Colonic mucosa (tissue), 4 donors: ENCODE results near the gene PSMD13. TPM values are rescaled to one million over a fixed set of nuclear protein-coding genes. Genes with fewer than 3 reads are reported as not detected.
"Not testable (repeated sequence)": the region's sequence is repeated elsewhere in the genome, so short reads cannot be mapped to it uniquely, and the experiment has no call there.

Experiments used
- DNase-seq: peaks from one replicate; pipeline ENCODE4 v3.0.0-alpha.2; 2020
- H3K27ac ChIP-seq: fragments of 200-600 bp; one replicate; pipeline ENCODE4 v1.8.0; 2021
- H3K27me3 ChIP-seq: fragments of 200-600 bp; one replicate; pipeline ENCODE4 v1.8.0; 2021
- H3K36me3 ChIP-seq: fragments of 200-600 bp; one replicate; pipeline ENCODE4 v1.8.0; 2021
- H3K4me1 ChIP-seq: fragments of 200-600 bp; one replicate; pipeline ENCODE4 v1.8.0; 2021; ENCODE audit warnings: mild to moderate bottlenecking
- H3K4me3 ChIP-seq: fragments of 200-600 bp; one replicate; pipeline ENCODE4 v1.8.0; 2021
- H3K9ac ChIP-seq, 2 donors: one replicate each; pipeline ENCODE4 v1.7.0; 2013; ENCODE audit warnings: control low read depth in 2 of 2, low read depth in 2 of 2, low read length in 2 of 2
- H3K9me3 ChIP-seq: fragments of 200-600 bp; one replicate; pipeline ENCODE4 v1.8.0; 2021
- intact Hi-C: fragments of 100-400 bp; cut with DNase I; formaldehyde crosslinking; loops from one replicate; pipeline ENCODE4 v1.14.1; 2022
- total RNA-seq, 2 donors: library from RNA; stranded (reverse); fragmentation: NEBNext Ultra II Directional in 1 of 2; extraction: Animal tissue kit (Norgen Biotek cat#: 25700) in 1 of 2; gene quantifications; one replicate each; pipeline ENCODE4 v1.2.1, GENCODE V29; 2021
- TF ChIP-seq, protein P1 (sequence below): fragments of 200-600 bp; IDR thresholded peaks from one replicate; pipeline ENCODE4 v1.8.0; 2022; ENCODE audit warnings: antibody characterized with exemption, mild to moderate bottlenecking
- donor health status: healthy.
- donor health status: DM: no; HTN: no; CAD: no.
- donor health status: DM: no; HTN: no; CAD: no.

Gene PSMD13
- total RNA-seq, 2 donors from 2014 or later, result 99.0 to 145 TPM

DNA sequence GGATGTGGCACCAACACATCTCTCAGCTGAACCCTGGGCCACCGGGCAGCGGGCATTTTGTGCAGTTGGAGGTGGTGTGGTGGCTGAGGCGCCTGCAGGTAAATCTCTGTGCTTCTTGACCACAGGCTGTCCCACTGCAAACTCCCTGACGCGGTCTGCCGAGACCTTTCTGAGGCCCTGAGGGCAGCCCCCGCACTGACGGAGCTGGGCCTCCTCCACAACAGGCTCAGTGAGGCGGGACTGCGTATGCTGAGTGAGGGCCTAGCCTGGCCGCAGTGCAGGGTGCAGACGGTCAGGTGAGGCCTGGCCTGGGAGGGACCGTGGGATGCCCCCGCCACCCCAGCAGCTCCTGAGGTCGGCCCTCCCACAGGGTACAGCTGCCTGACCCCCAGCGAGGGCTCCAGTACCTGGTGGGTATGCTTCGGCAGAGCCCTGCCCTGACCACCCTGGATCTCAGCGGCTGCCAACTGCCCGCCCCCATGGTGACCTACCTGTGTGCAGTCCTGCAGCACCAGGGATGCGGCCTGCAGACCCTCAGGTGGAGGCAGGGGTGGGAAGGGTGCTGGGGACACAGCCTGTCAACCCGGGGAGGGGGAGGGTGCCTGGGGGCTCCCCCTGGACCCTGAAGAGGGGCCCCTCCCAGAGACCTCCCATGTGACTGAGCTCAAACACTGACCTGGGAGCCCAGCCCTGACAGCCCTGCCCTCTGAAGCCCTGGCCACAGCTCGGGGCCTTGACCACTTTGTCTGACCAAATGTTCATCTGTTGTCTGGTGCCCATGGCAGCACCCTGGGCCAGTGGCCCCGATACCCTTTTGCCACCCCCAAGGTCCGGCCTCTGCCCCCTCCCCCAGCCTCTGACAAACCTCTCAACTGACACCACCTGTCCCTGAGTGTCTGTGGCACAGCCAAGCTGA lies 47.6 kb downstream of the PSMD13 start:
- Histone ChIP-seq H3K36me3 (no peaks in the 10 kb centered on the region), H3K9ac (no peak overlapping the region), H3K27ac (no peak overlapping the region), H3K9me3 (no peaks in the 10 kb centered on the region), H3K27me3 (peaks cover 45% of the 10 kb centered on the region), H3K4me3 (no peak overlapping the region), H3K4me1 (peaks cover 16% of the 10 kb centered on the region)
- no peak for DNase-seq
- intact Hi-C loops, result no loop called here
- TF ChIP-seq, protein P1, sequence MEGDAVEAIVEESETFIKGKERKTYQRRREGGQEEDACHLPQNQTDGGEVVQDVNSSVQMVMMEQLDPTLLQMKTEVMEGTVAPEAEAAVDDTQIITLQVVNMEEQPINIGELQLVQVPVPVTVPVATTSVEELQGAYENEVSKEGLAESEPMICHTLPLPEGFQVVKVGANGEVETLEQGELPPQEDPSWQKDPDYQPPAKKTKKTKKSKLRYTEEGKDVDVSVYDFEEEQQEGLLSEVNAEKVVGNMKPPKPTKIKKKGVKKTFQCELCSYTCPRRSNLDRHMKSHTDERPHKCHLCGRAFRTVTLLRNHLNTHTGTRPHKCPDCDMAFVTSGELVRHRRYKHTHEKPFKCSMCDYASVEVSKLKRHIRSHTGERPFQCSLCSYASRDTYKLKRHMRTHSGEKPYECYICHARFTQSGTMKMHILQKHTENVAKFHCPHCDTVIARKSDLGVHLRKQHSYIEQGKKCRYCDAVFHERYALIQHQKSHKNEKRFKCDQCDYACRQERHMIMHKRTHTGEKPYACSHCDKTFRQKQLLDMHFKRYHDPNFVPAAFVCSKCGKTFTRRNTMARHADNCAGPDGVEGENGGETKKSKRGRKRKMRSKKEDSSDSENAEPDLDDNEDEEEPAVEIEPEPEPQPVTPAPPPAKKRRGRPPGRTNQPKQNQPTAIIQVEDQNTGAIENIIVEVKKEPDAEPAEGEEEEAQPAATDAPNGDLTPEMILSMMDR, result no peak

DNA sequence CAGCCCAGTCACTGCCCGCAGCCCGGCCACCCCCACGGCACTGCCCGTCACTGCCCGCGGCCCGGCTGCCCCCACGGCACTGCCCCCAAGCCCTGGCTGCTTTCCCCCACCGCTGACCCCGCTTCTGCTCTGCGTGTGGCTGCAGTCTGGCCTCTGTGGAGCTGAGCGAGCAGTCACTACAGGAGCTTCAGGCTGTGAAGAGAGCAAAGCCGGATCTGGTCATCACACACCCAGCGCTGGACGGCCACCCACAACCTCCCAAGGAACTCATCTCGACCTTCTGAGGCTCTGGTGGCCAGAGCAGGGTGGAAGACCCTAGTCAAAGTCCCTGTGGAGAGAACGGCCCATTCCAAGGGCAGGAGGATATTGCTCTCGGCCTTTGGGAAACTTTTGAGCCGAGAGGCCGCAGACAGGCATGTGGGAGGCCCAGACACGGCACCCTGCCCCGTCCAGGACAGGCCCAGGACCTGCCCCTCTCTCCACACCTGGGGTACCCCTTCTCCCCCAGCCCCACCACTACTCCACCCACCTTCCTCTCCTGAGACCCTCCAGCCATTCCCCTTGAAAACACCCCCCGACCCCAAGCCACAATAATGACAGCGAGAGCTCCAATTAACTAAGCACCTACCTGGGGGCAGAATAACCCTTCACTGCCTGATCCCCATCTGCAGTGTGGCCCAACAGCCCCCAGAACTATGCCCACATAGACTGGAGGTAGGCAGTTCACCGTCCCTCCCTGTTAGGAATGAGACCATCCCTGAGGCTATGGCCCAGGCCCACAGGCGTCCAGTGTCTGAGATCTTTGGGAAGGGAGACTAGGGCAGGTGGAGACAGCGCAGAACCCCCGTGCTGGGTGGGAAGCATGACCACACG lies 48.5 kb downstream of the PSMD13 start:
- no peak overlapping the region for H3K4me3 ChIP-seq
- H3K36me3 ChIP-seq, result no peaks in the 10 kb centered on the region
- intact Hi-C loops, result no loop called here
- TF ChIP-seq, protein P1, result no peak
- H3K27me3 ChIP-seq, result peaks cover 36% of the 10 kb centered on the region
- H3K27ac ChIP-seq, result no peak overlapping the region
- H3K9me3 ChIP-seq, result no peaks in the 10 kb centered on the region
- no peak overlapping the region for H3K9ac ChIP-seq
- H3K4me1 ChIP-seq, result peaks cover 7% of the 10 kb centered on the region
- DNase-seq, result no peak

DNA sequence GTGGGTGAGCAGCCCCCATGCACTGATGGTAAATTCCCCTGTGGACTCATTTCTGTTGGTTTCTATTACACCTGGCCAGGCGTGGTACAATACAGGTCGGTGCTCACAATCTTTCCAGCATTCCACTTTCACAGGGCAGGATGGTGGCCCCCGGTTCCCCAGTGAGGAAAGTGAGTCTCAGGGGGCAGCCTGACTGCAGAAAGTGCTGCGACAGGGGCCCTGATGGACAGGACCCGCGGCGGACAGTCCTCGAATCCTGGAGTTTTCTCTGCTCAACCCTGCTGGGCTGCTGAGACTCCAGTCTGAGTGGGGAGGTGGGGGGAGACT lies 49.1 kb downstream of the PSMD13 start:
- intact Hi-C loops, result no loop called here

DNA sequence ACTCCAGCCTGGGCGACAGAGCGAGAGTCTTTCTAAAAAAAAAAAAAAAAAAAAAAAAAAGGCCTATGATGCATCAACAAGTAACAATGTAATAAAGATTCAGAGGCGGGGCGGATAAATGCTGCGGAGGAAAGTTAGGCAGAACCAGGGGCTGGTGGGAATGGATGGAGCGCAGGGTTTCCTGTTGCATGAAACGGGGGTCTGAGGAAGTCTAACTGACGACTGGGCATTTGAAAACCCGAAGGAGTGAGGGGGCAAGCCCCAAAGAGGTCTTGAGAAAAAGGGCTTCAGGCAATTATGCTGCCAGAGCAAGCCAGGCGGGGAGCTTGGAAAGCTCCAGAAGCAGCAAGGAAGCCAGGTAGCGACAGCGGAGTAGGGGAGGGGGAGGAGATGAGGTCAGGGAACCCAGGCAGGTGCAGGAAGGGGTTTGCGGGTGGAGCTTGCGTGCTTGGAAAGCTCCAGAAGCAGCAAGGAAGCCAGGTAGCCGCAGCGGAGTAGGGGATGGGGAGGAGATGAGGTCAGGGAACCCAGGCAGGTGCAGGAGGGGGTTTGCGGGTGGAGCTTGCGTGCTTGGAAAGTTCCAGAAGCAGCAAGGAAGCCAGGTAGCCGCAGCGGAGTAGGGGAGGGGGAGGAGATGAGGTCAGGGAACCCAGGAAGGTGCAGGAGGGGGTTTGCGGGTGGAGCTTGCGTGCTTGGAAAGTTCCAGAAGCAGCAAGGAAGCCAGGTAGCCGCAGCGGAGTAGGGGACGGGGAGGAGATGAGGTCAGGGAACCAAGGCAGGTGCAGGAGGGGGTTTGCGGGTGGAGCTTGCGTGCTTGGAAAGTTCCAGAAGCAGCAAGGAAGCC lies 50.4 kb downstream of the PSMD13 start:
- H3K9ac ChIP-seq, result peak overlapping the region in 1 of 2 donors; percentile 55
- H3K4me1 ChIP-seq, H3K9me3 ChIP-seq, DNase-seq, H3K27ac ChIP-seq, H3K36me3 ChIP-seq, intact Hi-C loops, H3K4me3 ChIP-seq: not testable (repeated sequence)
- H3K27me3 ChIP-seq, result peaks cover 17% of the 10 kb centered on the region

More for the DNA sequence above, 49.1 kb downstream of the PSMD13 start:
- TF ChIP-seq, protein P1, result no peak
- no peak for DNase-seq
- H3K4me1 ChIP-seq, result peaks cover 4% of the 10 kb centered on the region
- no peak overlapping the region for H3K9ac ChIP-seq
- no peak overlapping the region for H3K4me3 ChIP-seq
- no peaks in the 10 kb centered on the region for H3K9me3 ChIP-seq
- H3K36me3 ChIP-seq, result no peaks in the 10 kb centered on the region
- no peak overlapping the region for H3K27ac ChIP-seq
- peaks cover 30% of the 10 kb centered on the region for H3K27me3 ChIP-seq

DNA sequence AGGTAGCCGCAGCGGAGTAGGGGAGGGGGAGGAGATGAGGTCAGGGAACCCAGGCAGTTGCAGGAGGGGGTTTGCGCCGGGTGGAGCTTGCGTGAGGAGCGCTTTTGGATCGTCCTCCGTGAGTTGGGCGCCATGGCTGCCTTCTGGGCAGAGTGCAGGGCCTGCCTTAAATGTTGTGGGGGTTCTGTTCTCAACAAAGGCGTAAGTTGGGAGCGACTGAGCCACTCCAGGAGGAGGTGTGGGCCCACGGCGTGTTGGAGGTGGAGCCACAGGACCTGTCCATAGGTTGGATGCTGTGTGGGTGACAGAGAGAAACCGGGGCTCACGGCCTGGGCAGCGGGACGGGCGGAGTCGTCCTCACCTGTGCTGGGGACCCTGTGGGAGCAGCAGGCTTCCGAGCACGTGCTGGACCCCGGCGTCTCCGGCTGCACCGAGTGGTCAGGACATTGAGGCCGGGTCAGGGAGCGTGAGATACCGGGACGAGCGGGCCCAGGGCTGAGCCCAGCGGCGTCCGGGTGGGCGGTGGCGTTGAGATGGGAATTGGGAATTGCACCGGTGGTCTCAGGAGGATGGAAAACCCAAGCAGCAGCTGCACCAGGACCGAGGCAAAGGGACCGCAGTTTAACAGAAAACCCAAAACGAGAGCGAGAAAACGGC lies 51.2 kb downstream of the PSMD13 start:
- Histone ChIP-seq H3K36me3 (no peaks in the 10 kb centered on the region), H3K4me1 (no peaks in the 10 kb centered on the region), H3K27me3 (peaks cover 9% of the 10 kb centered on the region), H3K27ac (peak overlapping the region; percentile 44), H3K9me3 (no peaks in the 10 kb centered on the region), H3K4me3 (peak overlapping the region; percentile 73), H3K9ac (peak overlapping the region; percentile 76 to 77)
- intact Hi-C loops, result no loop called here
- no peak for DNase-seq
- TF ChIP-seq, protein P1, result no peak
